Measurements from ENCODE around the gene NFATC1. TPM values are rescaled to one million over a fixed set of nuclear protein-coding genes. Genes with fewer than 3 reads are reported as not detected.

NFATC1 gene
- total RNA-seq, 1 donor from 2014 or later: 52.6 TPM

GRCh38 chr18:79429785-79430281 is 34.1 kb downstream of the NFATC1 start:
- no peak for DNase-seq
- Mint-ChIP-seq H3K27ac (peak overlapping the region; percentile 50), H3K9me3 (no peaks in the 10 kb centered on the region), H3K4me1 (peaks cover 28% of the 10 kb centered on the region), H3K36me3 (ENCODE audit: low read depth) (peaks cover 59% of the 10 kb centered on the region), H3K4me3 (no peak overlapping the region), H3K27me3 (no peaks in the 10 kb centered on the region)
- intact Hi-C loops (cut with micrococcal nuclease): no loop called here
- ATAC-seq (ENCODE audit: low read depth): no peak
- no peak for TF ChIP-seq CTCF (IDR thresholded peaks at IDR 0.05)
- ChIA-PET CTCF (no interaction called here), POLR2A (no interaction called here)

GRCh38 chr18:79432376-79433120 is 36.8 kb downstream of the NFATC1 start:
- no peak for ATAC-seq (ENCODE audit: low read depth)
- TF ChIP-seq CTCF (IDR thresholded peaks at IDR 0.05): no peak
- ChIA-PET POLR2A (no interaction called here), CTCF (no interaction called here)
- H3K9me3 Mint-ChIP-seq: no peaks in the 10 kb centered on the region
- H3K4me3 Mint-ChIP-seq: no peak overlapping the region
- peak overlapping the region; percentile 41 for H3K27ac Mint-ChIP-seq
- peaks cover 42% of the 10 kb centered on the region for H3K4me1 Mint-ChIP-seq
- no peaks in the 10 kb centered on the region for H3K27me3 Mint-ChIP-seq
- intact Hi-C loops (cut with micrococcal nuclease): no loop called here
- no peak for DNase-seq
- peaks cover 57% of the 10 kb centered on the region for H3K36me3 Mint-ChIP-seq (ENCODE audit: low read depth)

- peaks cover 61% of the 10 kb centered on the region for H3K36me3 Mint-ChIP-seq (ENCODE audit: low read depth)
- H3K27ac Mint-ChIP-seq: no peak overlapping the region
- ATAC-seq (ENCODE audit: low read depth) (no peak), DNase-seq (no peak)
- ChIA-PET POLR2A (interaction anchor here (1.1 kb wide), 1 partner anchor 28 kb away, joined by 3 read pairs; no protein-coding TSS in a partner anchor), CTCF (no interaction called here)
- no peak for TF ChIP-seq CTCF (IDR thresholded peaks at IDR 0.05)
- no peak overlapping the region for H3K4me3 Mint-ChIP-seq
- intact Hi-C loops (cut with micrococcal nuclease): no loop called here
- peaks cover 47% of the 10 kb centered on the region for H3K4me1 Mint-ChIP-seq
- H3K27me3 Mint-ChIP-seq: no peaks in the 10 kb centered on the region
- H3K9me3 Mint-ChIP-seq: no peaks in the 10 kb centered on the region
These were observed 37.7 kb downstream of the NFATC1 start for GRCh38 chr18:79433431-79433830.

- no peaks in the 10 kb centered on the region for H3K9me3 Mint-ChIP-seq
- TF ChIP-seq CTCF (IDR thresholded peaks at IDR 0.05): no peak
- DNase-seq (no peak), ATAC-seq (ENCODE audit: low read depth) (no peak)
- intact Hi-C loops (cut with micrococcal nuclease): loop anchor here (1.0 kb wide), 2 partner anchors 29 to 88 kb away; no protein-coding TSS in a partner anchor
- ChIA-PET CTCF (interaction anchor here (1.5 kb wide), 1 partner anchor 89 kb away, joined by 8 read pairs; no protein-coding TSS in a partner anchor), POLR2A (interaction anchor here (1.1 to 2.0 kb wide), 4 partner anchors 27 to 89 kb away, joined by 4 to 18 read pairs (median 14); no protein-coding TSS in a partner anchor)
- no peaks in the 10 kb centered on the region for H3K27me3 Mint-ChIP-seq
- peaks cover 64% of the 10 kb centered on the region for H3K36me3 Mint-ChIP-seq (ENCODE audit: low read depth)
- H3K27ac Mint-ChIP-seq: peak overlapping the region; percentile 76
- H3K4me1 Mint-ChIP-seq: peaks cover 51% of the 10 kb centered on the region
- peak overlapping the region; percentile 70 for H3K4me3 Mint-ChIP-seq
These were observed 39.1 kb downstream of the NFATC1 start for GRCh38 chr18:79434607-79435401.

Data from activated B cell treated with CpG ODN at 0.5 μM for 24 hours (primary cell).